HG02973 (cell line): Measurements from ENCODE around the gene SNAI3.
A peak's percentile ranks its signal among the peaks of the same experiment; 100 is the strongest.

Source experiments
- ATAC-seq: cut with Tn5 transposase; IDR thresholded peaks from one replicate; pipeline ENCODE4 v1.9.1; 2021; ENCODE audit warnings: moderate library complexity; ENCODE audit not compliant: unreplicated experiment

The SNAI3 gene

DNA sequence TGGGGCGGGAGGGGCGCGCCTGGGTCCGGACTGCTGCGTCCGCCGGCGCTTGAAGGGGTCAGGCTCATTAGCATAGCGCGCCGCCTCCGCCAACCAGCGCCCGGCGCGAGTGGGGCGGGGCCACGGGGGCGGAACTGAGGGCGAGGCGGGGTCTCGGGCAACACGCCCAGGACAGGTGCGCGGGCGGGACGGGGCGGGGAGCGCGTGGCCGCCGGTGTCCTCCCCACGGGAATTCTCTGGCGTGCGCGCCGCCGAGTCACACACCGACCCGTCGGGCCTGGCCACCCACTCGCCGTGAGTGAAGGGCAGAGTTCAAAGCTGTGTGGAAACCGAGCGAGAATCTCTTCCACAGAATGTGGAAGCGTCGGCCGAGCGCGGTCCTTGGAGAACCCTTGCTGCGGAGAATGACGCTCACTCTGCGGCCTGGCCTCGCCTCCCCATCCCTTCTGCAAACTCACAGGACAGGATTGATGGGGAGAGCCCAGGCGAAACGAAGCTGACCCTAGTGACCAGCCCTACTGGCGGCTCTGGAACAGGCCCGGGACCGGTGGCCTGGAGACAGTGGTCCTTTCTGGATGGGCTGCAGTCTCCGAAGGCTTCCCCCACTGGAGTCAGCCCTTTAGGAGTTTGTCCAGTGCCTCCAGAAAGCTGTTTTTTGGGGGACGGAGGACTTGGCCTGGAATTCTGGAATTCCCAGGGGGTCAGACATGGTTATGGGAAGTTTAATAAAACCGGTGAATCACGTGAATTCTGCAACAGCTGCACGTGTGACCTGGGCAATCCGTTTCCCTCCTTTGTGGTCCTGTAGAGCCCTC lies at the start of gene SNAI3:
SNAI3 (minus strand) TSS at position 69 of the 815 bp plus-strand sequence. CDS start 101 bp downstream, outside the sequence.
- peak; percentile 68 for ATAC-seq

DNA sequence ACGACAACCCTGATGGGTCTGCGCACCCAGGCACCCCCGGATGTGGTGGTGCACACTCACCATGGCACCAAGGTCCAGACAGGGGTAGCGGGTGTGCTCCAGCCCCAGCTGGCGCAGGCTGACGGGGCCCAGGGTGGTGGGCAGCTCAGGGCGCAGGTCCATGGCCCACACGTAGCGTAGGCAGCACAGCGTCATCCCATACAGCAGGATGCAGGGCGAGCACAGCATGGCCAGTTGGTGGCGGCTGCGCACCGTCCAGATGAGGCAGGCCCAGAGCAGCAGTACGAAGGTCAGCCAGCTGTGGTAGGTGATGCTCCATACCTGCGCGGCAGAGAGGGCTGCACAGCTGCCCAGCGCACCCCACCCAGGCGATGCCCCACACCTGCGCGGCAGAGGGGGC lies 49.8 kb upstream of the SNAI3 start:
- ATAC-seq = no peak

DNA sequence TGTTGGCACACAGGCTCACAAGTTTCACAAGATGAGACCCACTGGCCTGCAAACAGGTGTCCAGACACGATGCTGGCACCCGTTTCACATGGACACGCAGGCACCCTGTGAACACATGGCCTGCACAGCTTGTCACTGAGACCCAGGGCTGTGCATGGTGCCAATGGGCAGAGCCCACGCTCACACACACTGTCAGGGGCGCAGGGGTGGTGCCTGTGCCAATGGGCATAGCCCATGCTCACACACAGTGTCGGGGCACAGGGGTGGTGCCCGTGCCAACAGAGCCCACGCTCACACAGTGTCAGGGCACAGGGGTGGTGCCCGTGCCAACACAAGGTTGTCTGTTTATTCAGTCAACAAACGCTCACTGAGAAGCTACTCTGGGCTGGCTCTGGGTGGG lies 49.3 kb upstream of the SNAI3 start:
- ATAC-seq = no peak

DNA sequence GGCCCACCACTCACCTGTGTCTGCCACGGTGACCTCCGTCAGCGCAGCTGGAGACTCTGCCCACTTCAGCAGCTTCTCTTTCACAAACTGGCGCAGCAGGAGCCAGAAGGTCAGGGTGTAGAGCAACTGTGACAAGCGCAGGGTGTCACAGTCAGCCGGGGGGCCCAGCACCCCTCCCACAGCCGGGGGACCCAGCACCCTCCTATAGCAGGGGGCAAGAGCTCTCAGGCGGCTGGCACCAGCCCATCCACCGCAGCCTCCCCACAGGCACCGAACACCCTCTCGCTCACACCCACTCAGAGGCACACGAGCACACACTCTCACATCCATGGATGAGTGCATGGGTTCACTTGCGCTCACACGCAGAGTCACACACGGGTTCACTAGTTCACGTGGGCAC lies 48.8 kb upstream of the SNAI3 start:
- ATAC-seq = no peak

DNA sequence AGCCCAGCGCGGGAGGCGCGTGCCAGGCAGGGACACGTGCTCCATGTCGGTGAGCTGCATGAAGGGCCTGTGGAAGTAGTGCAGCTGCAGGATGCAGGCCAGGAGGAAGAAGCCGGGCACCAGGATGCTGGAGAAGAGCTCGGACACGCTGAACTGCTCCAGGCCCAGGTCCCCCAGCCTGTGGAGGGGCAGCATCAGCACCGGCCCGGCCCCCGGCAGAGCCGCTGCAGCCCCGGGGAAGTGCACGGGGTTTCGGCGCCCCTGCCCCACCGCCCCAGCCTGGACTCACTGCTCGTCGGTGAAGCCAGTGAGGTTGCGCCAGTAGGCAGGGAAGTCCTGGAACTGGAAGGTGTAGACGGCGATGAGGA lies 48.0 kb upstream of the SNAI3 start:
- ATAC-seq = no peak

DNA sequence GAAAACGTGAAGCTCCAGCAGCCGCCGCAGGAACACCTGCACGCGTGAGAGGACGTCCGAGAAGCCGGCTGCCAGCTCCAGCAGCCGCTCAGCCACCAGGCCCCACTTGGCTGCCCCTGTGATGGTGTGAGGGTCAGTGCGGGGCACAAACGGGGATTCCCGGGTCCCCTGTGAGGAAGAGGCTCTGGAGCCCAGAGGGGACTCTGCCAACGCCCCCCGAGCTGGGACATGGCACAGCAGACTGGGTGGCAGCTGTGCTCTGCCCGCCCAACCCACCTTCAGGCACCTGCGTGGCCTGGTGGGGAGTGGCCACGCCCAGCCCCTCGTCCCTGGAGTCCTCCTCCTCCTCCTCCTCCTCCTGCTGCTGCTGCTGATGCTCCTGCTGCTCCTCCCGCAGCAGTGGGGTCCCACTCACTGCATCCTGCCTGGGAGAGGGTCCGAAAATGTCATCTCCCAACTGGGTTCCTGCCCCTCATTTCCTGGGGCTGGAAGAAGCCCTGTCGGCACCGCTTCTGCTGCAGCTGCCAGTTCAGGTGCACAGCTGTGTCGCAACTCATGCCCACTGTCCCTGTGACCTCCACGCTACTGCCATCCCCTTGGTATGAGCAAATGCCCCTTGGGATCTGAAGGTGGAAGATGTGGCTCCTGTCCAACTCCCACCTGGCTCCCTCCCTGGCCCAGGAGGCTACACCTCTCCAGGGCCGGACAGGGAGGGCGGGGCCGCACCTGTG lies 47.5 kb upstream of the SNAI3 start:
- ATAC-seq = no peak

DNA sequence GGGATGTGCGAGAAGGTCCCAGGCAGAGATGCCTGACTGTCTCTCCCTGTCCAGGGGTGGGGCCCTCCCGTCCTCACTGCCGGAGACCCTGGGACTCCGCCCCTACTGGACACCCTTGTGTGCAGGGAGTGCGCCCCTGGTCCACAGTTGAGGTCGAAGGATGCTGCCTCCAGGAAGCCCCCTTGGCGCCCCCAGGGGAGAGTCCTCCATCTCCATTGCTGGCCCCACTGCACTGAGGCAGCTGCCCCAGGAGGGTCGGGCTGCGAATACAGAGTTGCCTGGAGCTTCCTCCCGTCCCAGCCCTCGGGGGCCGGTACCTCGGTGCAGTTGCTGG lies 46.6 kb upstream of the SNAI3 start:
- ATAC-seq = no peak

DNA sequence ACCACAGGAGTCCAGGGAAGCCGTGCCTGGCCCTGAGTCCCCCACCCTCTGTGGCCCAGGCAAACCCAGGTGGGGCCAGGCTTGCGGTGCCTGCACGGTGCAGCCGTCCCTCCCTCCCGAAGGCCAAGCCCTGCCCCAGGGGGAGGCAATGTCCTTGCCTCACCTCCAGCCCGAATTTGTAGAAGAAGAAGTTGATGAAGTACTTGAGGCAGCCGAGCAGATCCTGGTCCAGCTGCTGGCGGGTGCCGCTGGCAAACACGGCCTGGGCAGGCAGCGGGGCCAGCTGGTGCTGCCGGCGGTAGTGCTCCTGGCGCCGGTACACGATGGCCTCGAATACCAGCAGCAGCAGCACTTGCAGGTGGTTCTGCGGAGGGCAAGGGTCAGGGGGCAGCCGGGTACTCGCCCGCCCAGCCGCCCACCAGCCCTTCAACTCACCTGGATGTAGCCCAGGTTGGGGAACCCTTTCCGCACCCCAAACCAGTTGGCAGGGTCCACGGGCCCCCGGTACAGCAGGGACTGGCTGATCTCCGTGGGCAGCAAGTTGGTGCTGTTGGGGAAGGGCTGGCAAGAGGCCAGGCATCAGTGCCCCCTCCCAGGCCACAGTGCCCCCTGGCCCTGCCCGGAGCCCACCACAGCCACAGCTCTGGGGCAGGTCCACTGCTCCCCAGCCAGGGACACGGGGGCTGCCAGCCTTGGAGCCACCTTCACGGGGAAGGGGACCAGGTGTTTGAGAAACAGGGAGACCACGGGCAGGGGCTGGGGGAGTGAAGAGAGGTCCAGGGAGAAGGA lies 46.1 kb upstream of the SNAI3 start:
- no peak for ATAC-seq

DNA sequence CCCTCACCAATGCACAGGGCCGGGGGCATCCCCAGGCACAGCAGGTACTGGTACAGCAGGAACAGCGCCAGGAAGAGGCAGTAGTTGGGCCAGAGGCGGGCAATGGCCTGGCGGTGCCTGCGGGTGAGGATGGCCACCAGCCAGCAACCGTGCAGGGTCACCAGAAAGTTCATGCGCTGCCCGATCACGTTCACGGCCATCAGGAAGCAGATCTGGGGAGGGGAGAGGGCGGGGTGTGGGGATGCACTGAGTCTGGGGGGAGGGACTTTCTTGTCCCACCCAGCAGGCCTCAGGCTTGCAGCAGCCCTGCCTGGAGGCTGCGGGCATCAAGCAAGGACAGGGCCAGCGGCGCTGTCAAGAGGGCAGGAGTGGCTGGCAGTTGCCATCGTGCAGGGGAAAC lies 45.4 kb upstream of the SNAI3 start:
- no peak for ATAC-seq

DNA sequence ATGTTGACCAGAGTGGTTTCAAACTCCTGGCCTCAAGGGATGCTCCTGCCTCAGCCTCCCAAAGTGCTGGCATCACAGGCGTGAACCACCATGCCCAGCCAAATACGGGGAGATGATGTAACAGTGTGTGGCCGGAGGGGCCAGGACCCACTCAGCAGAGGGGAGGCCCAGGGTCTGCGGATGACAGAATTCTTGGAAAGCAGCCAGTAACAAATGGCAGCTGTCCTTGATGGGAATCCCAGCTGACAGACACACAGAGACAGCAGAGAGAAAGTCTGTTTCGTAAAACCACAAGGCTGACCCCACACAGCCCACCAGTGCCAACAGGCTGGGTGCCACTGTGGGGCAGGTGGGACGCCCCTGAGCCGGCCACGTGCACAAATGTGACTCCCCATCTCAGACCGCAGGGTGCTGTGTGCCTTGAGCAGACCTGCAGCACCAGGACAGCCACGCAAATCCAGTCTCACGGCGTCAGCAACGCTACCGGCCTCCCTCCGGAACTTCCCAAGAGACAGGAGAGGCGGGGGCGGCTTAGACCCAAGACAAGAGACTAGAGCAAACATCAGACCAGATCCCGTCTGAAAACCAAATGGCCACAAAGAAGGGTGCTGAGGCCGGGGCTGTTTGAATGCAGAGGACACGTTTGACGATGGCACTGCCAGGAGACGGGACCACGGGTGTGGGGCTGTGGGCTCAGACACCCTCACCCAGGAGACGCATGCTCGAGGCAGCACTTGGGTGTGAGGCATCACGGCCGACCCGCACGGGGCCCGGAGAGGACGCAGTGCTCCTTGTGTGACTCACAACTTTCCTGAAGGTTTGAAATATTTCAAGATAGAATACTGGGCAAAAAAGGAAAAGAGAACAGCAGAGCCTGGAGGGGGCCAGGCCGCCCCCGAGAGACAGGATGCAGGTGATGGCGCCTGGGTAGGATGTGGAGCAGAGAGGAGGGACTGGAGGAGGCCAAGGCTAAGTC lies 44.6 kb upstream of the SNAI3 start:
- no peak for ATAC-seq

DNA sequence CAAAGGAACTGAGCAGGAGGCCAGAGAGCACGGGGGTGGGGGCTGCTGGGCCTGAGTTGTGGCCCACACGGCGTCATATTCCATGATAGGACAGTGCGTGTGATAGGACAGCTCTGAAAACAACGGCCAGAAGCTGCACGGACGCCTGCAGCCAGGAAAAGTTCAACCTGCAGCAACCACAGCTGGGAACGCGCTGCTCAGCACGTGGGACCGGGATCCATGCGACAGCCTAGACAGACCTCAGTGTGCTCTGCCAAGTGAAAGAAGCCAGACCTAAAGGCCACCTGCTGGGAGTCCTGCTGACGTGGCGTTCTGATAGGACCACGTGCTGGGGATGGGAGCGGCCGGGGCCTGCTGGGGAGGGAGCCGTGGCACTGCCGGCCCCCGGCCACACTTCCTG lies 41.6 kb upstream of the SNAI3 start:
- no peak for ATAC-seq

DNA sequence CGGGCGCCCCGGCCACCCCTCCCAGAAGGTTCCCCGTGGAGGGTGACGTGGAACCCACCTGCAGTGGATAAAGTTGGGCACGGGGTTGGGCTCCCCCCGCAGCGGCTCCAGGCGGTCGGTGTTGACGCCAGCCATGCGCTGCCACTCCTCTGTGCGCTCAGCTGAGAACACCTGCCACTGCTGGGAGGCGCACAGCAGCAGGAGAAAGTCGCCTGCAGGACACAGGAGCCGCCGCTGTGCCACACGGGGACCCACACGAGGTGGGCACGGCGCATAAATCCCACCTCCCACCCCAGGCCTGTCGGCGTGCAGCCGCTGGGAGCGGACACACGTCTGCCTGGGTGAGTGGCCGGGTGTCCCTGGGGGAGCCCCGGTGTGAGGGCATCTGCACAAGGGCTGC lies 40.7 kb upstream of the SNAI3 start:
- no peak for ATAC-seq

DNA sequence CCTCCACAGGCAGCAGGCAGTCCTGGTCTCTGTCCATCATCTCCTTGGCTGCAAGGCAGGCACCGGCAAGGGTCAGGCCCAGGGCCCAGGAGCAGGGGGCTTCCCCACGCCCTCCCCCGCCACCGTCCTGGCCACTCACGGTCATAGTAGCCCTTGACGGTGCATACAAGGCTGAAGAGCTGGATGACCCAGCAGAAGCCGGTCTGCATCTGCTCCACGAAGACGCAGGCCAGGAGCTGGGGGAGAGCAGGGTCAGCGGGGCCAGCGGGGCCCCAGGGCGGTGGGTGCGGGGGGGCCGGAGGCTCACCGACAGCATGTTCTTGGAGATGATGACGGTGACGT lies 40.1 kb upstream of the SNAI3 start:
- ATAC-seq = no peak

DNA sequence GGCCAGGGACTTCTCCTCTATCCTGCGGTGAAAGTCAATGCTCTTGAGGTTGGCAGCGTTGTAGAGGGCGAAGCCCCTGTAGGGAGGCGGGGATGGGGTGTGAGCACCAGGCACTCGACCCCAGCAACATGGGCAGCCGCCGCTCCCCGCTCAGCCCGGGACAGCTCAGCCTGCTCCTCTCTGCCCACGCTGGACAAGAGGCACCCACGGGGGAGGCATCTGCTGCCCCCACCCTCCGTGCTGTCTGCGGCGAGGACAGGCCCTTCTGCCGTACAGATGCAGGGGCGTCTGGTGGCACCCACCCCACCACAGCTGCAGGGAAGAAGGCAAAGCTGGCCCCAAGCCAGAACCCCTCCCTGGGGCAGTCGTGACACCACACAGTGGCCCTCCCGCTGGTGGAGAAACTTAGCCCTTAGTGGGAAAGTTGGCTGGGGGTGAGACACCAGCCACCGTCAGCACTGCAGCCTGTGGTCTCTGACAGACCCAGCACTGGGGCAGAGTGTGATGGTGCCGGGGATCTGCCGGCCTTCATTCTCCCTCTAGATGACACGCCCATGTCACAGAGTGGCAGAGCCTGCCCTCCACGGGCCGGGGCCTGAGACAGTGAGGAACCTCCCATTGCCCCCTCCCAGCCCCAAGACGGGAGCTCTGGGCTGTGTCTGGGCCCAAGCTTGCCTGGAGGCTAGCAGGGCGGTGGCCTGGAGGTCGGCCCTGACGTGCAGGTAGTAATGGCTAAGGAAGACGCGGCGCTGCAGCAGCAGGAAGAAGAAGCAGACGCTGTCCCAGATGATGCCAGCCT lies 39.5 kb upstream of the SNAI3 start:
- no peak for ATAC-seq

DNA sequence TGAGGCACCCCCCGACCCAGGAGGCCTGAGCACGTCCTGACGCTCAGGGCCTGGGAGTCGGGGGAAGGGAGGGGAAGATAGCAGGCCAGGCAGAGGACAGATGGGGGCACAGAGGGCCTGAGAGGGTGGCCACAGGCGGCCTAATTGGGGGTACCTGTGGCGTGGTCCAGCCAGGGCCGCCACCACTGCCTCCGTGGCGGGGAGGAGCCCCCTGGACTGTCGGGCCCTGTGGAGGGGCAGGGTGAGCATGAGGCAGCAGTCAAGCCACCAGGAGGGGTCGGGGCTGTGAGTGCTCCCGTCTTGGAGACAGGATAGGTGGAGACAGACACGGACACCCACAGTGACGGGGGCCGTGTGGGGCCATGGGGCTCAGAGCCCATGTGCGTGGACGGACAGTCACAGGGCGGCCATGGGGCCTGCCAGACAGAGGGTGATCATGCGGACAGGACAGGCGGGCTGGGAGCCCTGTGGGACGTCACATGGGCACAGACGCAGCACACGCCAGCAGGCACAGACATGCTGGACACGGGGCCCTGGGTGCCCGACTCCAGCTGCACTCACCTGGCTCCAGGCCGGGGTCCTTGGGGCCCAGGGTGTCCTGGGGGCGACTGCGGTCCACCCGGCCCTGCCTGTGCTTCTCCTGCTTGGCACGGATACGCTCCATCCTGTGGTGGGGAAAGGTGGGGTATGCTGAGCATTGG lies 38.7 kb upstream of the SNAI3 start:
- ATAC-seq = no peak

DNA sequence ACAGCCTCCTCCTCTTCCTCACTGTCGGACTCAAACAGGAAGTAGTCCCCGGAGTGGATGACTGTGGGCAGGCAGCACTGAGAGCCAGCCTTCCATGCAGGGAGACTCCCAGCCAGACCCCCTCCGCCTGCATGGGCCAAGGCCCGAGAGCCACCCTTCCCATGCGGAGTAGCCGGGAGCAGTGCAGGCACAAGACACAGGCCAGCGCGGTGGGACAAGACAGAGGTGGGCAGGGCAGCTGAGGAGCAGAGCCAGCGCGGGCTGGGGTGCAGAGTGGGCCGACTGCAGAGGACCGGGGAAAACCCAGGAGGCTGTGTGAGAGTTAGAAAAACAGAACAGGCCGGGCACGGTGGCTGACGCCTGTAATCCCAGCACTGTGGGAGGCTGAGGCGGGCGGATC lies 37.6 kb upstream of the SNAI3 start:
- no peak for ATAC-seq

DNA sequence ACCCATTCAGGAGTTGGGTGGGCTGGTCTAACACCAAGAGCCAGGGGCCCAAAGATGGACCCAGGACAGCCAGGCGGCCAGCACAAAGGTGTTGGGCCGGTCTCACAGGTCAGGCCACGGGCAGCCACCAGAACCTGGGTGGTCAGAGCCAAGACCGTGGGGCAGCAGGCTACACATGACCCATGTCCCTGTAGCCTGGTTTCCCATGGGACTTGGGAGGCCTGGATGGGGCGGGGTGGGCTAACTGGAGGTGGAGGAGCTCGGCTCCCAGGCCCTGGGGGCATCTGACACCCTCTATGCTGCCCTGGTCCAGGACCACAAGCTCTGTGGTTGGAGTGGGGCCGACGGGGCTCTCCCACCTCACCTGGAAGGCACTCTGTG lies 37.2 kb upstream of the SNAI3 start:
- ATAC-seq = no peak

DNA sequence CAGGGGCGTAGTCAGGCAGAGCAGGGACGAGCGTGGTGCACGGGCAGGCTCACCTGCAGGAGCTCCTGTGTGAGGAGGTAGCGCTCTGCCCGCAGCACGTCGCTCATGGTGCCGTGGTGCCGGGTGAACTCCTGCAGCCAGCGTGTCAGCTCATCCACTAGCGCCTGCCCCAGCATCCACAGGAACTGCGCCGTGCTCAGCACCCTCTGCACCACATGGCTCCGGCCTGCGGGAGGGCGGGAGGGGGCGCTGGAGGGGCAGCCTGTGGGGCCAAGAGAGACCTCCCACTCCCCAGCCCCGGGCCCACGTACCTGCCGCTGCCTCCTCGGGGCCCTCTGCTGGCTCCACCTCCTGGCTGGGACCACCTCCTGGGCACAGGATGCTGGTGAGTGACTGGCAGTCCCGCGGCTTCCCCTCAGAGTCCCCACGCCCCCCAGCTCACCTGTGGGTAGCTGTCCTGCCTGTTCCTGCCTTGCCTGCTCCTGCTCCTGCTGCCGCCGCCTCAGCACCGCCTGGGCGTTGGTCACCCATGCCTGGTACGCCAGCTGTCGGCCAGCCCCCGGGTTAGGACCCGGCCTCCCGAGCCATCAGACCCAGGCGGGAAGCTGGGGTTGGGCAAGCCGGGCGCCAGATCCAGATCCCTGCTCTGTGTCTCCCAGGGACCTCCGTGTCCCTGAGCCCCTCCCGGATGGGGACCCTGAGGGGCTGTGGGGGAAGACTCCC lies 36.6 kb upstream of the SNAI3 start:
- ATAC-seq = no peak
